ENCODE data around the gene TMEM164. TPM values are rescaled to one million over a fixed set of nuclear protein-coding genes. Genes with fewer than 3 reads are reported as not detected.

Gene TMEM164
- total RNA-seq, 1 donor from 2014 or later, result 84.6 TPM

DNA sequence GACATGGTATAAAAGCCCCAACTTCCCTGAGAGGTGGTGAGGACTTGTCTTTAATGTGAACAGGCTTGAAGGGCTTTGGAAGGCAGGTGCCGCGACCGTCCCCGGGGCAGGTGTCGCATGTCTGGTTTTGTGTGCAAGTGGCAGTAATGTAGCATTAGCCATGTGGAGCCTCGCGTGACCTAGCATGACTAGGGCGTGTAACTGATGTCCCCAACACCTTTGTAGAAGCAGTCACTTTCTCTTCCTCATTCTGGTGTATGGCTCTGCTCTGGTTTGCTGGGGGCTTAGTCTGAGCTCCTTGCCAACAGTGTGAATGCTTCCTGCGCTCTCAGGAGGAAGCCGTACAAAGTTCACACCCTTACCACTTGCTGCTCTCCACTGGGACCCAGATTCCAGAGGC, 169.3 kb downstream of the TMEM164 start:
- DNase-seq (no peak), ATAC-seq (no peak)
- Histone ChIP-seq H3K27me3 (no peaks in the 10 kb centered on the region), H3K27ac (no peak overlapping the region), H3K9me3 (no peaks in the 10 kb centered on the region), H3K4me1 (no peaks in the 10 kb centered on the region), H3K4me3 (no peak overlapping the region), H3K36me3 (no peaks in the 10 kb centered on the region)
- intact Hi-C loops (cut with DNase I), result no loop called here
- no peak for TF ChIP-seq CTCF (IDR thresholded peaks at IDR 0.05)

DNA sequence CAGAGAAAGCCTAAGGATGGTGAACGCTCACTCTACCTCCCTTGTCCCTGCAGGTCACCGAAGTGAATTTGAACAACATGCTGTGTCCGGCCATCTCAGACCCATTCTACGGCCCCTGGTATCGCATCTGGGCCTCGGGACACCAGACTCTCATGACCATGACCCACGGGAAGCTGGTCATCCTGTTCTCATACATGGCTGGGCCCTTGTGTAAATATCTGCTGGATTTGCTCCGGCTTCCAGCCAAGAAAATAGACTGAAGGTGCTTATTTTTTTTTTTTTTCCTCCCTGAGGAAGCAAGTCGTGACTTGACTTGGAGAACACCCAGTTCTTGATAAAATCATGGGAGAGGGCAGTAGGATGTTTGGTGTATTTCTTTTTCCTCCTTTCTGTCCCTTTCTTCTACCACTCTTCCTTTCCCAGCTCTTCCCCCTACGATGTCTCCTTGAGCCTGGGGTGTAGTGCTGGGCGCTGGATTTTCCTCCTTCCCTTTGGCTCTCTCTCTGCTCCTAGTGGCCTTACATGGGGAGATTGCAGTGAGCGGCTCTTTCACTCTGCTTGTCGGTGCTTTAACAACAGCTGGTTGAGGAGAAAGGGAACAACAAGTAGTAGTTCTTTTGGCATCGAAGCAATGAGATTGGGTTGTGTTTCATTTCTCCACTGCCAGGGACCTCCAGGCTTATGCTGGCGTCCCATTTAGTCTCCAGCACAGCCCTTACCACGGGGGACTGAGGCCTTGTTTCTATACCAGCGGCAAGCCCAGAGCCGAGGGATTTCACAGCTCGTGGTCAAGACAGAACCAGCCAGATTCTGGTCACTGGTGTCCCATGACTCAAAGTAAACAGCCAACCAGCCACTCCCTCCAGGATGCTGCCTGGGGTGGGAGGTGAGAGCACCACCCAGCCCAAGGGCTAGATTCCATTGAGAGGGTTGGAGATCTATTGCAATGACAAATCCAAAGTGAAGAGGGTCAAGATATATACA, 170.6 kb downstream of the TMEM164 start:
- H3K36me3 ChIP-seq, result no peaks in the 10 kb centered on the region
- ATAC-seq, result no peak
- H3K27ac ChIP-seq, result no peak overlapping the region
- H3K27me3 ChIP-seq, result no peaks in the 10 kb centered on the region
- intact Hi-C loops (cut with DNase I), result no loop called here
- no peaks in the 10 kb centered on the region for H3K4me1 ChIP-seq
- TF ChIP-seq CTCF (IDR thresholded peaks at IDR 0.05), result no peak
- no peaks in the 10 kb centered on the region for H3K9me3 ChIP-seq
- H3K4me3 ChIP-seq, result no peak overlapping the region
- DNase-seq, result no peak

- Histone ChIP-seq H3K27me3 (no peaks in the 10 kb centered on the region), H3K36me3 (no peaks in the 10 kb centered on the region), H3K4me1 (no peaks in the 10 kb centered on the region), H3K9me3 (no peaks in the 10 kb centered on the region), H3K27ac (no peak overlapping the region), H3K4me3 (no peak overlapping the region)
- DNase-seq (peak; percentile 59), ATAC-seq (peak; percentile 77)
- intact Hi-C loops (cut with DNase I), result no loop called here
- no peak for TF ChIP-seq CTCF (IDR thresholded peaks at IDR 0.05)
Observed at GRCh38 chrX:110175146-110175545, 172.2 kb downstream of the TMEM164 start.

- no peaks in the 10 kb centered on the region for H3K27me3 ChIP-seq
- ATAC-seq, result no peak
Observed at GRCh38 chrX:110175696-110176095, 172.8 kb downstream of the TMEM164 start.

DNA sequence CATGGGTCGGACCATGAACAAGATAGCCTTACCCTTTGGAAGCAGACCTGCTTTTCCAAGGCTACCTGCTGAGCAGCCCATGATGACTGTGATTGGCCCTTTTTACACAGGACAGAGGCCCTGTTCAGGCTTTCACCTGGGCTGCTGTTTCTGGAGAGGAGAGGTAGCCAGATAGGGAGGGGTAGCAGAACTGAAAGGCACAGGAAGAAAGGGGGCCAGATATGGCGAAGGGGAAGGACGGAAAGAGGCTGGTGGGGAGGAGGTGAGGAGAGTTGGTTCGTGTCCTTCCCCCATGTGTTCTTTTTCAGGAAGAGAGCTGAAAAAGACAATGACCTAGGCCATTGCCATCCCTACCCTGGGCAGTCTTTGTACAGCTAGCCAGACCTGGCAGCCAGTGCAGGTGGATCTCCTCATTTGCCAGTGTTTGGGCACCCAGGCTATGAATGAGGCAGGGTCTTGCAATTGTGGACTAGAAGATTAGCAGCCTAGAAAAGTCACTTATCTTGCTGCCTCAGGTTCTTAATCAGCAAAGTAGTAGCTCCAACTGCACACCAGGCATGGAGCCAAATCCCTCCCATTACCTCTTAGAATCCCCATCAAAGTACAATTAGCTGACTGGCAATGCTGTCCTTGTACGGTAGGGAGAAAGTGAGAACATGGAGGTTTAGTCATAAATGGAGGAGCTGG, 175.4 kb downstream of the TMEM164 start:
- no peak for ATAC-seq
- H3K27me3 ChIP-seq, result no peaks in the 10 kb centered on the region

More at GRCh38 chrX:110175696-110176095, 172.8 kb downstream of the TMEM164 start:
- TF ChIP-seq CTCF (IDR thresholded peaks at IDR 0.05), result no peak
- DNase-seq, result no peak
- Histone ChIP-seq H3K27ac (no peak overlapping the region), H3K9me3 (no peaks in the 10 kb centered on the region), H3K36me3 (no peaks in the 10 kb centered on the region), H3K4me3 (no peak overlapping the region), H3K4me1 (no peaks in the 10 kb centered on the region)
- intact Hi-C loops (cut with DNase I), result no loop called here

More for the DNA sequence above, 175.4 kb downstream of the TMEM164 start:
- TF ChIP-seq CTCF (IDR thresholded peaks at IDR 0.05), result no peak
- DNase-seq, result no peak
- intact Hi-C loops (cut with DNase I), result no loop called here
- Histone ChIP-seq H3K36me3 (no peaks in the 10 kb centered on the region), H3K4me1 (no peaks in the 10 kb centered on the region), H3K27ac (no peak overlapping the region), H3K9me3 (no peaks in the 10 kb centered on the region), H3K4me3 (no peak overlapping the region)
